Vagina (tissue), 2 donors: ENCODE results near the gene SLC39A12.

Source experiments
- POLR2A ChIP-seq, 2 donors: fragments of 450-650 bp; IDR thresholded peaks; one replicate each; pipeline ENCODE4 v1.6.1; 2017; ENCODE audit warnings: antibody characterized with exemption in 2 of 2, mild to moderate bottlenecking in 2 of 2, moderate library complexity in 2 of 2
- POLR2AphosphoS5 ChIP-seq, 2 donors: sonication (generic); formaldehyde crosslinking; IDR thresholded peaks; one replicate each; pipeline ENCODE4 v1.9.0; 2017; ENCODE audit warnings: antibody characterized with exemption in 2 of 2, mild to moderate bottlenecking in 2 of 2, low read depth in 1 of 2; ENCODE audit not compliant: insufficient read depth in 1 of 2
- TF ChIP-seq, protein P1 (sequence below), 3 experiments: fragments of 450-650 bp in 2 of 3; fragments of 200-600 bp in 1 of 3; sonication (generic) in 1 of 3; IDR thresholded peaks; one replicate each; pipeline ENCODE4 v1.5.1; 2017 to 2019; ENCODE audit warnings: antibody characterized with exemption in 3 of 3, mild to moderate bottlenecking in 2 of 3, moderate library complexity in 2 of 3

DNA sequence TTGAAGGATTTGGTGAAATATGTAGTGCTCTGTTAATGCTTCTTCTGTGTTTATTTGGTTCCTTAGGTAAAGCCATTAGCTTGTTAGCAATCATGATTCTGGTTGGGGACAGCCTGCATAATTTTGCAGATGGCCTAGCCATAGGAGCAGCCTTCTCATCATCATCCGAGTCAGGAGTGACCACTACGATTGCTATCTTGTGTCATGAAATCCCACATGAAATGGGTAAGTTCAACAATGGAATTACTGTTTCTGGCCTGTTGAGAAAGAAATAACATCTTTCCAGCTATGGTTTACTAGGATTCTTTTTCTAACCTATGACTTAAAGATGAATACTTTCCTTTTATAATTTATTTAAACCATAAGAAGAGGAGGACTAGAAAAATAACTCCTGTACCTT lies 48.9 kb downstream of the SLC39A12 start:
- TF ChIP-seq POLR2A (IDR thresholded peaks at IDR 0.05) (no peak), POLR2AphosphoS5 (IDR thresholded peaks at IDR 0.05; ENCODE audit: insufficient read depth in 1 of 2, low read depth in 1 of 2) (no peak)
- TF ChIP-seq, protein P1, sequence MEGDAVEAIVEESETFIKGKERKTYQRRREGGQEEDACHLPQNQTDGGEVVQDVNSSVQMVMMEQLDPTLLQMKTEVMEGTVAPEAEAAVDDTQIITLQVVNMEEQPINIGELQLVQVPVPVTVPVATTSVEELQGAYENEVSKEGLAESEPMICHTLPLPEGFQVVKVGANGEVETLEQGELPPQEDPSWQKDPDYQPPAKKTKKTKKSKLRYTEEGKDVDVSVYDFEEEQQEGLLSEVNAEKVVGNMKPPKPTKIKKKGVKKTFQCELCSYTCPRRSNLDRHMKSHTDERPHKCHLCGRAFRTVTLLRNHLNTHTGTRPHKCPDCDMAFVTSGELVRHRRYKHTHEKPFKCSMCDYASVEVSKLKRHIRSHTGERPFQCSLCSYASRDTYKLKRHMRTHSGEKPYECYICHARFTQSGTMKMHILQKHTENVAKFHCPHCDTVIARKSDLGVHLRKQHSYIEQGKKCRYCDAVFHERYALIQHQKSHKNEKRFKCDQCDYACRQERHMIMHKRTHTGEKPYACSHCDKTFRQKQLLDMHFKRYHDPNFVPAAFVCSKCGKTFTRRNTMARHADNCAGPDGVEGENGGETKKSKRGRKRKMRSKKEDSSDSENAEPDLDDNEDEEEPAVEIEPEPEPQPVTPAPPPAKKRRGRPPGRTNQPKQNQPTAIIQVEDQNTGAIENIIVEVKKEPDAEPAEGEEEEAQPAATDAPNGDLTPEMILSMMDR (IDR thresholded peaks at IDR 0.05) = no peak
